Measurements from ENCODE around the gene BICC1.

DNA sequence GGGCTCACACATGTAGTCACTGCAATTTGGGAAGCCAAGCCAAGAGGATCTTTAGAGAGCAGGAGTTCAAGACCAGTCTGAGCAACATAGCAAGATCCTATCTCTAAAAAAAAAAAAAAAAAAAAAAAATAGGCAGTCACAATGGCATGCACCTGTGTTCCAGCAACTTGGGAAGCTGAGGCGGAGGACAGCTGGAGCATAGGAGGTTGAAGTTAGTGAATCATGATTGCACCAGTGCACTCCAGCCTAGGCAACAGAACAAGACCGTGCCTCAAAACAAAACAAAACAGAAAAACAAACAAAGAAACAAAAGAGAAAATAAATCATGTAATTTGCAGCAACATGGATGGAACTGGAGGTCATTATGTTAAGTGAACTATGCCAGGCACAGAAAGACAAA lies 33.6 kb upstream of the BICC1 start:
- TF ChIP-seq POLR2A (IDR thresholded peaks at IDR 0.05) = no peak
- TF ChIP-seq, protein P1, sequence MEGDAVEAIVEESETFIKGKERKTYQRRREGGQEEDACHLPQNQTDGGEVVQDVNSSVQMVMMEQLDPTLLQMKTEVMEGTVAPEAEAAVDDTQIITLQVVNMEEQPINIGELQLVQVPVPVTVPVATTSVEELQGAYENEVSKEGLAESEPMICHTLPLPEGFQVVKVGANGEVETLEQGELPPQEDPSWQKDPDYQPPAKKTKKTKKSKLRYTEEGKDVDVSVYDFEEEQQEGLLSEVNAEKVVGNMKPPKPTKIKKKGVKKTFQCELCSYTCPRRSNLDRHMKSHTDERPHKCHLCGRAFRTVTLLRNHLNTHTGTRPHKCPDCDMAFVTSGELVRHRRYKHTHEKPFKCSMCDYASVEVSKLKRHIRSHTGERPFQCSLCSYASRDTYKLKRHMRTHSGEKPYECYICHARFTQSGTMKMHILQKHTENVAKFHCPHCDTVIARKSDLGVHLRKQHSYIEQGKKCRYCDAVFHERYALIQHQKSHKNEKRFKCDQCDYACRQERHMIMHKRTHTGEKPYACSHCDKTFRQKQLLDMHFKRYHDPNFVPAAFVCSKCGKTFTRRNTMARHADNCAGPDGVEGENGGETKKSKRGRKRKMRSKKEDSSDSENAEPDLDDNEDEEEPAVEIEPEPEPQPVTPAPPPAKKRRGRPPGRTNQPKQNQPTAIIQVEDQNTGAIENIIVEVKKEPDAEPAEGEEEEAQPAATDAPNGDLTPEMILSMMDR (IDR thresholded peaks at IDR 0.05) = no peak
